ENCODE measurements around the gene CMBL. TPM values are rescaled to one million over a fixed set of nuclear protein-coding genes. Genes with fewer than 3 reads are reported as not detected.

The CMBL gene
- total and polyA plus RNA-seq, 7 donors, result 8.1 to 261 (median 21.3) TPM

DNA sequence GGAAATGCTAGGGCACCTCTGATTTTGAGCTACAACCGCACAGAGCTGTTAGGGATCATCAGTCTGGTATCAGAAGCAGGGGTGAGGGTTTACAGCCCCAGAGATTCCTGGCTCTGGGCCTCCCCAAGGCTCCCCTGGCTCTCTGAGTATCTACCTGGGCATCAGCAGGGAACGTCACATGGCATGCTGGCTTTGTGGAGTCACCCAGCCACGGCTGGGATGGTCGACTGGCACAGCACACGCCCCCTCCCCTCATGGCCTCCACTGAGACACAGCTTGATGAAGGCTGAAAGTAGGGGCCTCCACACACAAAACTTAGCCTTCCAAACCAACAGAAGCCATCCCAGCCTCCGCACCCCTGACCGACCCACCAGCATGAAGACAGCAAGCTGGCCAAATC is 74.7 kb downstream of the CMBL start:
- WGBS, 2 donors, result 81 to 93% methylated on average over 7 of the region's 7 CpGs
- intact Hi-C loops (cut with DNase I), result no loop called here
- DNase-seq, result no peak
- H3K4me1 ChIP-seq, result no peaks in the 10 kb centered on the region
- no peak overlapping the region for H3K4me3 ChIP-seq
- TF ChIP-seq, protein P1, sequence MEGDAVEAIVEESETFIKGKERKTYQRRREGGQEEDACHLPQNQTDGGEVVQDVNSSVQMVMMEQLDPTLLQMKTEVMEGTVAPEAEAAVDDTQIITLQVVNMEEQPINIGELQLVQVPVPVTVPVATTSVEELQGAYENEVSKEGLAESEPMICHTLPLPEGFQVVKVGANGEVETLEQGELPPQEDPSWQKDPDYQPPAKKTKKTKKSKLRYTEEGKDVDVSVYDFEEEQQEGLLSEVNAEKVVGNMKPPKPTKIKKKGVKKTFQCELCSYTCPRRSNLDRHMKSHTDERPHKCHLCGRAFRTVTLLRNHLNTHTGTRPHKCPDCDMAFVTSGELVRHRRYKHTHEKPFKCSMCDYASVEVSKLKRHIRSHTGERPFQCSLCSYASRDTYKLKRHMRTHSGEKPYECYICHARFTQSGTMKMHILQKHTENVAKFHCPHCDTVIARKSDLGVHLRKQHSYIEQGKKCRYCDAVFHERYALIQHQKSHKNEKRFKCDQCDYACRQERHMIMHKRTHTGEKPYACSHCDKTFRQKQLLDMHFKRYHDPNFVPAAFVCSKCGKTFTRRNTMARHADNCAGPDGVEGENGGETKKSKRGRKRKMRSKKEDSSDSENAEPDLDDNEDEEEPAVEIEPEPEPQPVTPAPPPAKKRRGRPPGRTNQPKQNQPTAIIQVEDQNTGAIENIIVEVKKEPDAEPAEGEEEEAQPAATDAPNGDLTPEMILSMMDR (IDR thresholded peaks at IDR 0.05), result no peak
- no peak for TF ChIP-seq POLR2AphosphoS5 (IDR thresholded peaks at IDR 0.05)
- no peak for TF ChIP-seq POLR2A (IDR thresholded peaks at IDR 0.05)
- TF ChIP-seq EP300 (IDR thresholded peaks at IDR 0.05), result no peak
- no peaks in the 10 kb centered on the region for H3K9me3 ChIP-seq
- no peak overlapping the region for H3K27ac ChIP-seq
- peaks cover 0 to 43% (median 2%) of the 10 kb centered on the region in 4 donors for H3K36me3 ChIP-seq
- no peaks in the 10 kb centered on the region for H3K27me3 ChIP-seq

GRCh38 chr5:10232386-10232785 is 75.3 kb downstream of the CMBL start:
- Histone ChIP-seq H3K4me3 (no peak overlapping the region), H3K4me1 (no peaks in the 10 kb centered on the region), H3K27me3 (no peaks in the 10 kb centered on the region), H3K27ac (no peak overlapping the region), H3K36me3 (peaks cover 0 to 38% (median 2%) of the 10 kb centered on the region in 4 donors), H3K9me3 (no peaks in the 10 kb centered on the region)
- intact Hi-C loops (cut with DNase I), result no loop called here
- no peak for DNase-seq
- WGBS, 2 donors, result 96 to 98% methylated on average over 9 of the region's 9 CpGs
- no peak for TF ChIP-seq POLR2A (IDR thresholded peaks at IDR 0.05)
- TF ChIP-seq, protein P1 (IDR thresholded peaks at IDR 0.05), result no peak
- no peak for TF ChIP-seq POLR2AphosphoS5 (IDR thresholded peaks at IDR 0.05)
- TF ChIP-seq EP300 (IDR thresholded peaks at IDR 0.05), result no peak

GRCh38 chr5:10229306-10230048 is 78.2 kb downstream of the CMBL start:
- Histone ChIP-seq H3K9me3 (no peaks in the 10 kb centered on the region), H3K4me3 (no peak overlapping the region), H3K27me3 (no peaks in the 10 kb centered on the region), H3K4me1 (no peaks in the 10 kb centered on the region), H3K36me3 (peaks cover 0 to 12% (median 0%) of the 10 kb centered on the region in 4 donors), H3K27ac (no peak overlapping the region)
- TF ChIP-seq POLR2AphosphoS5 (IDR thresholded peaks at IDR 0.05), result no peak
- no peak for TF ChIP-seq POLR2A (IDR thresholded peaks at IDR 0.05)
- TF ChIP-seq, protein P1 (IDR thresholded peaks at IDR 0.05), result no peak
- TF ChIP-seq EP300 (IDR thresholded peaks at IDR 0.05), result no peak
- whole genome bisulfite sequencing, 2 donors, result 89% methylated on average over 11 of the region's 11 CpGs
- intact Hi-C loops (cut with DNase I), result no loop called here
- no peak for DNase-seq

- DNase-seq, result no peak
- peaks cover 0 to 10% (median 0%) of the 10 kb centered on the region in 4 donors for H3K36me3 ChIP-seq
- no peaks in the 10 kb centered on the region for H3K9me3 ChIP-seq
- no peak overlapping the region for H3K27ac ChIP-seq
- intact Hi-C loops (cut with DNase I), result no loop called here
- H3K4me3 ChIP-seq, result no peak overlapping the region
- H3K27me3 ChIP-seq, result no peaks in the 10 kb centered on the region
- TF ChIP-seq, protein P1 (IDR thresholded peaks at IDR 0.05), result no peak
- TF ChIP-seq POLR2A (IDR thresholded peaks at IDR 0.05), result no peak
- no peak for TF ChIP-seq POLR2AphosphoS5 (IDR thresholded peaks at IDR 0.05)
- TF ChIP-seq EP300 (IDR thresholded peaks at IDR 0.05), result no peak
- H3K4me1 ChIP-seq, result no peaks in the 10 kb centered on the region
- 99 to 100% methylated on average over 1 of the region's 1 CpG for WGBS, 2 donors
These were observed 79.4 kb downstream of the CMBL start for GRCh38 chr5:10228288-10228687.

Small RNA genes within 50 kb of the gene (small RNA-seq; reads per million reads assigned to genes)
- 0 reads per million in 3 donors for gene RF00019

Other genes starting within 250 kb of the CMBL start
- 10 to 100 TPM; 16.8 to 36.3 (median 22.6) TPM for gene ATPSCKMT, start 58.0 kb downstream of the CMBL start, total RNA-seq
- 10 to 100 TPM in 2 of 3 donors, 1 to 10 TPM in 1; 4.8 to 11.6 (median 10.6) TPM for gene ATPSCKMT, start 58.0 kb downstream of the CMBL start, polyA plus RNA-seq
- 100 to 1,000 TPM in 2 of 4 donors, 10 to 100 TPM in 2; 63.4 to 124 (median 107) TPM for gene CCT5, start 57.6 kb downstream of the CMBL start, total RNA-seq
- gene CCT5, start 57.6 kb downstream of the CMBL start, polyA plus RNA-seq, result 100 to 1,000 TPM; 119 to 198 (median 166) TPM
- gene MARCHF6, start 45.8 kb upstream of the CMBL start, total RNA-seq, result 100 to 1,000 TPM in 1 of 4 donors, 10 to 100 TPM in 3; 77.0 to 108 (median 92.1) TPM
- 10 to 100 TPM in 2 of 3 donors, 1 to 10 TPM in 1; 6.0 to 42.2 (median 11.4) TPM for gene MARCHF6, start 45.8 kb upstream of the CMBL start, polyA plus RNA-seq
- 1 to 10 TPM in 1 of 4 donors, under 1 TPM in 1, not detected in 2; 0.68 to 1.9 TPM for gene ROPN1L, start 134.0 kb upstream of the CMBL start, total RNA-seq
- 1 to 10 TPM in 1 of 3 donors, under 1 TPM in 1, not detected in 1; 0.35 to 2.4 TPM for gene ROPN1L, start 134.0 kb upstream of the CMBL start, polyA plus RNA-seq